Activated naive CD8-positive, alpha-beta T cell treated with anti-CD3 and anti-CD28 coated beads, Interleukin-2, amount 50 U/mL, for 24 hours (primary cell): ENCODE results near the gene PRR5L.

Experiments used
- ATAC-seq: fragments of 150-1000 bp; cut with Tn5 transposase; one replicate; pipeline ENCODE4 v1.10.0; 2021
- DNase-seq: peaks from one replicate; pipeline ENCODE4 v3.0.0; 2021
- H3K27ac Mint-ChIP-seq: one replicate; pipeline ENCODE4 v1.8.0; 2021; ENCODE audit warnings: mild to moderate bottlenecking, mixed read lengths
- H3K27me3 Mint-ChIP-seq: one replicate; pipeline ENCODE4 v1.8.0; 2021; ENCODE audit warnings: mixed read lengths
- H3K36me3 Mint-ChIP-seq: one replicate; pipeline ENCODE4 v1.8.0; 2021; ENCODE audit warnings: low read depth, mixed read lengths
- H3K4me1 Mint-ChIP-seq: one replicate; pipeline ENCODE4 v1.8.0; 2021; ENCODE audit warnings: mixed read lengths
- H3K4me3 Mint-ChIP-seq: one replicate; pipeline ENCODE4 v1.8.0; 2021; ENCODE audit warnings: mild to moderate bottlenecking, moderate library complexity, mixed read lengths
- H3K9me3 Mint-ChIP-seq: one replicate; pipeline ENCODE4 v1.8.0; 2021; ENCODE audit warnings: mixed read lengths

The PRR5L gene

GRCh38 chr11:36328966-36329673, 33.0 kb downstream of the PRR5L start:
- peak overlapping the region; percentile 71 for H3K27ac Mint-ChIP-seq
- H3K27me3 Mint-ChIP-seq, result peaks cover 25% of the 10 kb centered on the region
- no peak overlapping the region for H3K4me3 Mint-ChIP-seq
- ATAC-seq, result no peak
- H3K4me1 Mint-ChIP-seq, result peaks cover 45% of the 10 kb centered on the region
- H3K36me3 Mint-ChIP-seq, result peaks cover 1% of the 10 kb centered on the region
- H3K9me3 Mint-ChIP-seq, result no peaks in the 10 kb centered on the region
- no peak for DNase-seq

GRCh38 chr11:36330411-36330810, 34.3 kb downstream of the PRR5L start:
- Mint-ChIP-seq H3K27ac (no peak overlapping the region), H3K4me1 (peaks cover 45% of the 10 kb centered on the region), H3K27me3 (peaks cover 25% of the 10 kb centered on the region), H3K9me3 (no peaks in the 10 kb centered on the region), H3K4me3 (no peak overlapping the region), H3K36me3 (peaks cover 1% of the 10 kb centered on the region)
- no peak for ATAC-seq
- DNase-seq, result no peak

GRCh38 chr11:36333468-36333867, 37.4 kb downstream of the PRR5L start:
- no peaks in the 10 kb centered on the region for H3K9me3 Mint-ChIP-seq
- DNase-seq, result no peak
- no peaks in the 10 kb centered on the region for H3K36me3 Mint-ChIP-seq
- peaks cover 22% of the 10 kb centered on the region for H3K4me1 Mint-ChIP-seq
- H3K4me3 Mint-ChIP-seq, result no peak overlapping the region
- no peak overlapping the region for H3K27ac Mint-ChIP-seq
- H3K27me3 Mint-ChIP-seq, result peaks cover 21% of the 10 kb centered on the region
- no peak for ATAC-seq

GRCh38 chr11:36333897-36334296, 37.8 kb downstream of the PRR5L start:
- no peaks in the 10 kb centered on the region for H3K36me3 Mint-ChIP-seq
- no peak overlapping the region for H3K4me3 Mint-ChIP-seq

GRCh38 chr11:36339888-36340287, 43.8 kb downstream of the PRR5L start:
- peaks cover 25% of the 10 kb centered on the region for H3K27me3 Mint-ChIP-seq
- ATAC-seq (no peak), DNase-seq (no peak)
- H3K9me3 Mint-ChIP-seq, result no peaks in the 10 kb centered on the region
- H3K27ac Mint-ChIP-seq, result no peak overlapping the region
- no peak overlapping the region for H3K4me3 Mint-ChIP-seq
- H3K4me1 Mint-ChIP-seq, result peaks cover 12% of the 10 kb centered on the region
- no peaks in the 10 kb centered on the region for H3K36me3 Mint-ChIP-seq

More at GRCh38 chr11:36333897-36334296, 37.8 kb downstream of the PRR5L start:
- peaks cover 18% of the 10 kb centered on the region for H3K4me1 Mint-ChIP-seq
- H3K27me3 Mint-ChIP-seq, result peaks cover 22% of the 10 kb centered on the region
- no peaks in the 10 kb centered on the region for H3K9me3 Mint-ChIP-seq
- no peak overlapping the region for H3K27ac Mint-ChIP-seq
- ATAC-seq (no peak), DNase-seq (no peak)

- peaks cover 14% of the 10 kb centered on the region for H3K4me1 Mint-ChIP-seq
- H3K4me3 Mint-ChIP-seq, result no peak overlapping the region
- no peak overlapping the region for H3K27ac Mint-ChIP-seq
- DNase-seq (no peak), ATAC-seq (no peak)
- no peaks in the 10 kb centered on the region for H3K36me3 Mint-ChIP-seq
- H3K9me3 Mint-ChIP-seq, result no peaks in the 10 kb centered on the region
- H3K27me3 Mint-ChIP-seq, result peaks cover 27% of the 10 kb centered on the region
Measured at GRCh38 chr11:36340897-36341296, 44.8 kb downstream of the PRR5L start.

- Mint-ChIP-seq H3K27ac (no peak overlapping the region), H3K9me3 (no peaks in the 10 kb centered on the region), H3K4me3 (no peak overlapping the region), H3K27me3 (peaks cover 27% of the 10 kb centered on the region), H3K36me3 (no peaks in the 10 kb centered on the region), H3K4me1 (peaks cover 15% of the 10 kb centered on the region)
- DNase-seq, result no peak
- ATAC-seq, result no peak
Measured at GRCh38 chr11:36341915-36342314, 45.8 kb downstream of the PRR5L start.

GRCh38 chr11:36342327-36342726, 46.2 kb downstream of the PRR5L start:
- no peak for DNase-seq
- Mint-ChIP-seq H3K9me3 (no peaks in the 10 kb centered on the region), H3K36me3 (no peaks in the 10 kb centered on the region), H3K4me3 (no peak overlapping the region), H3K4me1 (peaks cover 20% of the 10 kb centered on the region), H3K27ac (no peak overlapping the region), H3K27me3 (peaks cover 27% of the 10 kb centered on the region)
- ATAC-seq, result no peak

GRCh38 chr11:36343436-36343835, 47.3 kb downstream of the PRR5L start:
- H3K27me3 Mint-ChIP-seq, result peaks cover 24% of the 10 kb centered on the region
- ATAC-seq, result peak; percentile 85

GRCh38 chr11:36345084-36345511, 49.0 kb downstream of the PRR5L start:
- no peak for DNase-seq
- ATAC-seq, result no peak
- no peak overlapping the region for H3K27ac Mint-ChIP-seq
- peaks cover 32% of the 10 kb centered on the region for H3K4me1 Mint-ChIP-seq
- no peaks in the 10 kb centered on the region for H3K9me3 Mint-ChIP-seq
- H3K4me3 Mint-ChIP-seq, result no peak overlapping the region
- H3K27me3 Mint-ChIP-seq, result peaks cover 18% of the 10 kb centered on the region
- no peaks in the 10 kb centered on the region for H3K36me3 Mint-ChIP-seq

More at GRCh38 chr11:36343436-36343835, 47.3 kb downstream of the PRR5L start:
- peak overlapping the region; percentile 27 for H3K4me3 Mint-ChIP-seq
- peaks cover 26% of the 10 kb centered on the region for H3K4me1 Mint-ChIP-seq
- H3K9me3 Mint-ChIP-seq, result no peaks in the 10 kb centered on the region
- H3K36me3 Mint-ChIP-seq, result no peaks in the 10 kb centered on the region
- no peak for DNase-seq
- H3K27ac Mint-ChIP-seq, result peak overlapping the region; percentile 49

- DNase-seq (no peak), ATAC-seq (no peak)
- Mint-ChIP-seq H3K4me3 (no peak overlapping the region), H3K36me3 (no peaks in the 10 kb centered on the region), H3K4me1 (peaks cover 36% of the 10 kb centered on the region), H3K27me3 (peaks cover 16% of the 10 kb centered on the region), H3K27ac (no peak overlapping the region), H3K9me3 (no peaks in the 10 kb centered on the region)
Measured at GRCh38 chr11:36345535-36346141, 49.5 kb downstream of the PRR5L start.

- H3K27ac Mint-ChIP-seq, result peak overlapping the region; percentile 44
- peaks cover 16% of the 10 kb centered on the region for H3K27me3 Mint-ChIP-seq
- DNase-seq (no peak), ATAC-seq (no peak)
- no peak overlapping the region for H3K4me3 Mint-ChIP-seq
- H3K9me3 Mint-ChIP-seq, result no peaks in the 10 kb centered on the region
- H3K36me3 Mint-ChIP-seq, result no peaks in the 10 kb centered on the region
- H3K4me1 Mint-ChIP-seq, result peaks cover 38% of the 10 kb centered on the region
Measured at GRCh38 chr11:36346562-36347383, 50.7 kb downstream of the PRR5L start.

- no peak overlapping the region for H3K4me3 Mint-ChIP-seq
- H3K27me3 Mint-ChIP-seq, result peaks cover 21% of the 10 kb centered on the region
- H3K27ac Mint-ChIP-seq, result peak overlapping the region; percentile 44
- DNase-seq (no peak), ATAC-seq (peak; percentile 15)
- H3K9me3 Mint-ChIP-seq, result no peaks in the 10 kb centered on the region
- H3K4me1 Mint-ChIP-seq, result peaks cover 43% of the 10 kb centered on the region
- H3K36me3 Mint-ChIP-seq, result no peaks in the 10 kb centered on the region
Measured at GRCh38 chr11:36347384-36347906, 51.4 kb downstream of the PRR5L start.

- ATAC-seq (no peak), DNase-seq (no peak)
- H3K4me1 Mint-ChIP-seq, result peaks cover 54% of the 10 kb centered on the region
- H3K4me3 Mint-ChIP-seq, result no peak overlapping the region
- H3K36me3 Mint-ChIP-seq, result no peaks in the 10 kb centered on the region
- no peak overlapping the region for H3K27ac Mint-ChIP-seq
- H3K9me3 Mint-ChIP-seq, result no peaks in the 10 kb centered on the region
- H3K27me3 Mint-ChIP-seq, result peaks cover 17% of the 10 kb centered on the region
Measured at GRCh38 chr11:36349351-36350136, 53.5 kb downstream of the PRR5L start.
